Endothelial cell (in vitro differentiated cells): ENCODE measurements around the gene MCCC2. TPM values are rescaled to one million over a fixed set of nuclear protein-coding genes. Genes with fewer than 3 reads are reported as not detected.

ENCODE experiments used
- DNase-seq: peaks from one replicate; pipeline ENCODE4 v3.0.0; 2021; ENCODE audit warnings: low spot score
- H3K27ac Mint-ChIP-seq: one replicate; pipeline ENCODE4 v1.8.0; 2021; ENCODE audit warnings: mixed read lengths, inconsistent platforms; ENCODE audit not compliant: unreplicated experiment
- H3K27me3 Mint-ChIP-seq: one replicate; pipeline ENCODE4 v1.8.0; 2021; ENCODE audit warnings: mild to moderate bottlenecking, moderate library complexity, mixed read lengths, inconsistent platforms; ENCODE audit not compliant: unreplicated experiment
- H3K36me3 Mint-ChIP-seq: one replicate; pipeline ENCODE4 v1.8.0; 2021; ENCODE audit warnings: mild to moderate bottlenecking, low read depth, mixed read lengths, inconsistent platforms; ENCODE audit not compliant: unreplicated experiment
- H3K4me1 Mint-ChIP-seq: one replicate; pipeline ENCODE4 v1.8.0; 2021; ENCODE audit warnings: mild to moderate bottlenecking, mixed read lengths, inconsistent platforms; ENCODE audit not compliant: unreplicated experiment
- H3K4me3 Mint-ChIP-seq: one replicate; pipeline ENCODE4 v1.8.0; 2021; ENCODE audit warnings: mild to moderate bottlenecking, mixed read lengths, inconsistent platforms; ENCODE audit not compliant: unreplicated experiment
- H3K9me3 Mint-ChIP-seq: one replicate; pipeline ENCODE4 v1.8.0; 2021; ENCODE audit warnings: mixed read lengths, inconsistent platforms; ENCODE audit not compliant: unreplicated experiment
- total RNA-seq: library from RNA; stranded (reverse); fragmentation: NEBNext Ultra II Directional; extraction: Animal tissue kit (Norgen Biotek cat#: 25700); gene quantifications from one replicate; pipeline ENCODE4 v1.2.1, GENCODE V29; 2021; ENCODE audit not compliant: unreplicated experiment
- TF ChIP-seq, protein P1 (sequence below): fragments of 200-600 bp; sonication (generic); IDR thresholded peaks from one replicate; pipeline ENCODE4 v1.5.0; 2021; ENCODE audit warnings: antibody characterized with exemption; ENCODE audit not compliant: unreplicated experiment

The MCCC2 gene
- total RNA-seq, 1 donor from 2014 or later = 38.3 TPM

DNA sequence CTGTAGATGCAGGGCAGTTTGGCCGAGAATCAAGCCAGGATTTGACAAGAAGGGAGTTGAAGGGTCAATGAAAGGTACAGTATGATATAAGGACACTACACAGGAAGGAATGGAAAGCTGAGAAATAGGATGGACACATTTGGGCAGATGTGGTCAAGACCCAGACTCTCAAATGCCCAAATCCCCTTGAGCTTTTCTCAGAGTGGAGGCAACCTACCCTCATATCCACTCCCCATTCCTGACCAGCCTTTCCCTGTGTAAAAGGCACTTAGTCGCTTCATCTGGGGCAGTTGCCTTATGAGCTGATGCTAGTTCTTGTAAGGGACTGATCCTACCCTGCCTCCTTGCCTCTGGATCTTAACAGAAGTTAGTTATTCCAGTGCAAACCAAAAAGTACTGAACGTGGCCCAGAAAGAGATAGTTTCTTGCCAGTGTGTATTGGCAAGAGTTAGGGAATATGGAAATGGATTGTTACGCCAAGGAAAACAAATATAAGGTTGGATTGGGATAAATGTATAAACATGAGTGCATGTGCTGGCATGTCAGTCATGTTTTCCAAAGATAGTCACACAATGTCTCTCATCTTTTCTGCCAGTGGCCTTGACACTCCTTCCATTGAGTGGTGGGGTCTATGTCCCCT is 4.1 kb upstream of the MCCC2 start:
- TF ChIP-seq, protein P1, sequence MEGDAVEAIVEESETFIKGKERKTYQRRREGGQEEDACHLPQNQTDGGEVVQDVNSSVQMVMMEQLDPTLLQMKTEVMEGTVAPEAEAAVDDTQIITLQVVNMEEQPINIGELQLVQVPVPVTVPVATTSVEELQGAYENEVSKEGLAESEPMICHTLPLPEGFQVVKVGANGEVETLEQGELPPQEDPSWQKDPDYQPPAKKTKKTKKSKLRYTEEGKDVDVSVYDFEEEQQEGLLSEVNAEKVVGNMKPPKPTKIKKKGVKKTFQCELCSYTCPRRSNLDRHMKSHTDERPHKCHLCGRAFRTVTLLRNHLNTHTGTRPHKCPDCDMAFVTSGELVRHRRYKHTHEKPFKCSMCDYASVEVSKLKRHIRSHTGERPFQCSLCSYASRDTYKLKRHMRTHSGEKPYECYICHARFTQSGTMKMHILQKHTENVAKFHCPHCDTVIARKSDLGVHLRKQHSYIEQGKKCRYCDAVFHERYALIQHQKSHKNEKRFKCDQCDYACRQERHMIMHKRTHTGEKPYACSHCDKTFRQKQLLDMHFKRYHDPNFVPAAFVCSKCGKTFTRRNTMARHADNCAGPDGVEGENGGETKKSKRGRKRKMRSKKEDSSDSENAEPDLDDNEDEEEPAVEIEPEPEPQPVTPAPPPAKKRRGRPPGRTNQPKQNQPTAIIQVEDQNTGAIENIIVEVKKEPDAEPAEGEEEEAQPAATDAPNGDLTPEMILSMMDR = no peak
- no peak overlapping the region for H3K27ac Mint-ChIP-seq
- peaks cover 10% of the 10 kb centered on the region for H3K36me3 Mint-ChIP-seq
- H3K4me3 Mint-ChIP-seq = no peak overlapping the region
- no peak for DNase-seq
- peaks cover 2% of the 10 kb centered on the region for H3K27me3 Mint-ChIP-seq
- peaks cover 3% of the 10 kb centered on the region for H3K4me1 Mint-ChIP-seq
- H3K9me3 Mint-ChIP-seq = no peaks in the 10 kb centered on the region

DNA sequence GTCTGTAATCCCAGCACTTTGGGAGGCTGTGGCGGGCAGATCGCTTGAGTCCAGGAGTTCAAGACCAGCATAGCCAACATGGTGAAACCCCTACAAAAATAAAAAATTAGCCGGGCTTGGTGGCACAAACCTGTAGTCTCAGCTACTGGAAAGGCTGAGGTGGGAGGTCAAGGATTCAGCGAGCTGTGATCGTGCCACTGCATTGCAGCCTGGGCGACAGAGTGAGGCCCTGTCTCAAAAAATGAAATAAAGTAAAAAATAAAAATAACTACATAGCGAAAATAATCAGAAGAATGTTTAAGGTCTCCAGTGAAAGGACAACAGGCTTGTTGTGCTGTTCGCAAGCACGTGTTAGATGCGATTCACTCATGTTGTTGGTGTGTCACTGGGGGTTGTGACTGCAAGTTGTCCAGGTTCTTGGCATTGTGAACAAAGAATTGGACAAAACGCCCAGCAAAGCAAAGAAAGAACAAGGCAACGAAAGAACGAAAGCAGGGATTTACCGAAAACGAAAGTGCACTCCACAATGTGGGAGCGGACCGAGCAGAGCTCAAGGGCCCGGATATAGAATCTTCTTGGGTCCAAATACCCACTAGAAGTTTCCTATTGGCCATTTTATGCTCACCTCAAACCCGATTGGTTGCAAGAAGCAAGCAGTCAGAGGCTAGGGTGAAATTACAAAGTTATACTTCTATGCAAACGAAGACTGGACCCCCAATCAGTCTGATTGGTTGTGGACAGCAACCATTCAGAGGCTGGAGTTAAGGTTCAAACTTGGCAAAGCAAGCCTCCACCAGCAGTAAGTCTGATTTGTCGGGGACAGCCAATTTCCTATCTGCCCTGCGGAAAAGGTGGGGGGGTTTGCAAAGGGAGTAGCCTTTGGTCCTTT is 844 bp upstream of the MCCC2 start:
- H3K4me3 Mint-ChIP-seq = peak overlapping the region; percentile 95
- H3K4me1 Mint-ChIP-seq = peaks cover 12% of the 10 kb centered on the region
- TF ChIP-seq, protein P1 = no peak
- DNase-seq = no peak
- H3K36me3 Mint-ChIP-seq = peaks cover 14% of the 10 kb centered on the region
- peaks cover 1% of the 10 kb centered on the region for H3K27me3 Mint-ChIP-seq
- H3K9me3 Mint-ChIP-seq = no peaks in the 10 kb centered on the region
- peak overlapping the region; percentile 85 for H3K27ac Mint-ChIP-seq

DNA sequence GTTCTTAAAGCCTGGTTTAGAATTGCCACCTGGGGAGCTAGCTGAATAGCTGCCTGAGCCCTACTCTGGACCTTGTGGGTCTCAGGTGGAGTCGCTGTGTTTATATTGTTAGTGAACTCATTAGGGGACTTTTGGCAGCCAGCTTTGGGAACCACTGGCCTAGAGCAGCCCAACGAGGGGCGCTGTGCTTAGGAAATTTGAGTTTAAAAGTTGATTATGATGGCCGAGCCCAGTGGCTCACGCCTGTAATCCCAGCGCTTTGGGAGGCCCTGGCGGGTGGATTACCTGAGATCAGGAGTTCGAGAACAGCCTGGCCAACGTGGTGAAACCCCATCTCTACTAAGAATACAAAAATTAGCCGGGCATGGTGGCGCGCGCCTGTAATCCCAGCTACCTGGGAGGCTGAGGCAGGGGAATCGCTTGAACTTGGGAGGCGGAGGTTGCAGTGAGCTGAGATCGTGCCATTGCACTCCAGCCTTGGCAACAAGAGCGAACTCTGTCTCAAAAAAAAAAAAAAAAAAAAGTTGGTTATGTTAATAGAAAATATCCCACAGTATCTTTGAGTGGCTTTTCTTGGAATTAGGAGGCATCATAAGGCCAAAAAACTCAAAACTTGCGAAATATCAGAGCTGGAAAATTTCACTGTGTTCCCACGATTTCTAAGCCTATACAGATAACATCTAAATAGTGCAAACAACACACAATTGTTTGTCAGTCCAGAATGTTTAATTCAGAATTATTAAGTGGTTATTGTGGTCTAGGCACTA is 809 bp downstream of the MCCC2 start:
- H3K27ac Mint-ChIP-seq = no peak overlapping the region
- no peaks in the 10 kb centered on the region for H3K9me3 Mint-ChIP-seq
- TF ChIP-seq, protein P1 = no peak
- H3K4me1 Mint-ChIP-seq = peaks cover 12% of the 10 kb centered on the region
- no peak for DNase-seq
- peak overlapping the region; percentile 91 for H3K4me3 Mint-ChIP-seq
- peaks cover 10% of the 10 kb centered on the region for H3K36me3 Mint-ChIP-seq
- peaks cover 1% of the 10 kb centered on the region for H3K27me3 Mint-ChIP-seq

DNA sequence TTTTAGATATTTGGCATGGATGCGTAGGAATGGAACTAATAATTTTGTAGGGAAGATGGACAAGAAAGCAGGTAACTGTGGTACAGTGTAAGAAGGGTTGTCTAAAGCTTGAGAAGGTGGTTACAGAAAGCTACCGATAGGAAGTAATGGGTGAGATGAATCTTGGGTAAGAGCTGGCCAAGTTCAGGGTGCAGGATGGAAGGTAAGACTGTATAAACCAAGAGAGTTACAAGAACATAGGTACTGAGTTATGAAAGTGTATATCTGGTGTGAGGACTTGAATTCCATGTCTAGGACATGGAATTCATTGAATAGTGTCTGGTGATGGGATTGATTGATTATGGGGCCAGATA is 1.4 kb downstream of the MCCC2 start:
- H3K4me3 Mint-ChIP-seq = peak overlapping the region; percentile 35
- no peak for DNase-seq

More for the DNA sequence above, 1.4 kb downstream of the MCCC2 start:
- peaks cover under 1% of the 10 kb centered on the region for H3K27me3 Mint-ChIP-seq
- no peaks in the 10 kb centered on the region for H3K9me3 Mint-ChIP-seq
- H3K36me3 Mint-ChIP-seq = peaks cover 10% of the 10 kb centered on the region
- TF ChIP-seq, protein P1 = no peak
- no peak overlapping the region for H3K27ac Mint-ChIP-seq
- H3K4me1 Mint-ChIP-seq = peaks cover 12% of the 10 kb centered on the region
